HG03442 (cell line): ENCODE measurements around the gene BMP8B.

Source experiments
- ATAC-seq: cut with Tn5 transposase; IDR thresholded peaks from one replicate; pipeline ENCODE4 v1.9.1; 2021; ENCODE audit warnings: mild to moderate bottlenecking, moderate library complexity; ENCODE audit not compliant: unreplicated experiment

Gene BMP8B

GRCh38 chr1:39729030-39729429 is 59.6 kb downstream of the BMP8B start:
- no peak for ATAC-seq

DNA sequence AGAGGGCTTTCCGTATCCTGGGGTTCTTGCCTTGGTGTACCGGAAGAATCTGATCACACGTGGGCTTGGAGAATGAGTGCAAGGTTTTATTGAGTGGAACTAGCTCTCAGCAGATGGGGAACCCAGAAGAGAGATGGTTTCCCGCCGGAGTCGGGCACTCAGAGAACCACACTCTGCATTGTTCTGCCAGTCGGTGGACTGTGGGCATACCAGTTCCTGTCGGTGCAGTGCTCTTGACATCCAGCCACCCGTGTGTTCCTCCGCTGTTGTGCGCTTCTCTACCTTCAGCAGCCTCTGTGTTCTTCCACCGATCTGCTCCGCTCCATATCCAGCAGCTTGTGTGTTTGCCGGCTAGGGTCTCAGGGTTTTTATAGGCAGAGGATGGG is 60.7 kb downstream of the BMP8B start:
- ATAC-seq, result no peak

GRCh38 chr1:39727221-39727931 is 61.3 kb downstream of the BMP8B start:
- ATAC-seq, result no peak

DNA sequence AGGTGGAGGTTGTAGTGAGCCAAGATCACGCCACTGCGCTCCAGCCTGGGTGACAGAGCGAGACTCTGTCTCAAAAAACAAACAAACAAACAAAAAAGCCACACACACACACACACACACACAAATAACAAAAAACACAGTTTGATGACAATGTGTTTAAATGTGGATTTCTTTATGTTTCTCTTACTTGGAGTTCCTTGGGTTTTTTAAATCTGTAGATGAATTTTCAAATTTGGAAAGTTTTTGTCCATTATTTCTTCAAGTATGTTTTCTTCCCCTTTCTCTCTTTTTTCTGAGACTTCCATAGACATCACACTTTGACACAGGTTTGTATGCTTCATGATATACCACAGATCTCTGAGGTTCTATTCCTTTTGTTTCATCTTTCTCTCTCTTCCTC is 62.1 kb downstream of the BMP8B start:
- ATAC-seq, result no peak

DNA sequence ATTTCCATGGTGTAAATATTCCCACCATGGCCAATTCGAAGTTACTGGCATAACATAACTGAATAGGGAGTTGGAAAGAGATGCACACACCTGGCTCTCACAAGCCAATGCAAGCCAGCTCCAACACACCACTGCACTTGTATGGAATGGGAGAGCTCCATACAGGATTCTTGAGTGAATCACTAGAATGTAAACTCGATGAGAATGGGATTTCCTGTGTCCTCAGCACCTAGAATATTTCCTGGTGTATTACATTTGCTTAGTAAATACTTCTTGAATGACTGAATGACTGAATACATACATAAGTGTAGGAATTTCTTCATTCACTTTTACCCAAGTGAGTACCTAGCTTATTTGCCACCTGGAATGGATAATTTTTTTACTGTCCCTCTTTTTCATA is 66.2 kb downstream of the BMP8B start:
- ATAC-seq, result no peak

- ATAC-seq, result no peak
Observed at GRCh38 chr1:39721664-39722063, 67.0 kb downstream of the BMP8B start.

DNA sequence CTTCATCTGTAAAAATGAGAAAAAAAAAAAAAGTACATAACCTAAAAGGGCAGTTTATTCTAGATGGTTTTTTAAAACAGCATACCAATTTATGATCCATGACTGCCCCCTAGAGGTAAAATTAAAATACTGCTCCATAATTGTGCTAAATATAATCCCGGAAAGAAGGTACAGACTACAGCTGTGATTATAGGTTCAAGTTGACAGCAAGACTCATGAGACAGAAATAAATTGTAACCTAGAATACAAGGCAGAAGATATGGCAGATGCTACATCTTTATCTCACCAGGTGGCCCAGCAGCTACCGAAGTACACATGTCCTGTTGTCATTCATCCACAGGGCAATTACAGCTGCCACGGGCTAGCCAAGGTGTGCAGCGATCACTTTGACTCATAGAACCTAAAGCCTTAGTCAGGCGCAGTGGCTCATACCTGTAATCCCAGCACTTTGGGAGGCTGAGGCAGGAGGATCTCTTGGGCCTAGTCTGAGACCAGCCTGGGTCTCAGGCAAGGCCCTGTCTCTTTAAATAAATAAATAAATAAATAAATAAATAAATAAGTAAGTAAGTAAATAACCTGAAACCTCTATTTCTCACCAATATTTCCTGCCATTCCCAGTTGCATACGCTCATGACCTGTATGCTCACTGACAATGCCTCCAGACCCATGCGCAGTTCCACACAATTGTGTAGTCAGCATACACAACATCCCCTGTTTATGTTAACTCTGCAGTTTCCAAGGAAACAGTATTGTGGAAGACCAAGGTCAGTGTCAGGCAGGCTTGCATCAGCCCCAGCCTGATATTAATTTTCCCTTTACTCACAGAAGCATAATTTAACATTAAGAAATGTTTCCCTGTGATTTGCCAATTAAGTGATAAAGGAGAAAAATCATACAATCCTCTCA is 68.3 kb downstream of the BMP8B start:
- ATAC-seq, result no peak

- no peak for ATAC-seq
Observed at GRCh38 chr1:39717809-39718208, 70.9 kb downstream of the BMP8B start.

DNA sequence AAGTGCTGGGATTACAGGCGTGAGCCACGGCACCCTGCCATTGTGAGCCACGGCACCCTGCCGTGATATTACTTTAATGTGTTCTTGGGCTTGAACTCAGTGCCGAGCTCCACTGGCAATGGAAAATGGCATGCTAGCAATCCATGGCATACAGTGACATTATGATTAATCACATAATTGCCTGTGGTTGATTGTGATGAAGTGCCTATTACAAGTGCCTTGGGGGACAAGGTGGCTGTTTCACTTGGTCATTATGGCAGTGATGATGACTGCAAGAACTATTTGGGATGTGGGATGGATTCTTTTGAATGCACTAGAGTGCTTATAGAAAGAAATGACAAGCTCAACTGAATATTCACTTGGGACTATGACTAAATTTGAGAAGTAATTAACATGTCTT is 75.1 kb downstream of the BMP8B start:
- no peak for ATAC-seq

- ATAC-seq, result no peak
Observed at GRCh38 chr1:39711966-39712340, 76.7 kb downstream of the BMP8B start.

DNA sequence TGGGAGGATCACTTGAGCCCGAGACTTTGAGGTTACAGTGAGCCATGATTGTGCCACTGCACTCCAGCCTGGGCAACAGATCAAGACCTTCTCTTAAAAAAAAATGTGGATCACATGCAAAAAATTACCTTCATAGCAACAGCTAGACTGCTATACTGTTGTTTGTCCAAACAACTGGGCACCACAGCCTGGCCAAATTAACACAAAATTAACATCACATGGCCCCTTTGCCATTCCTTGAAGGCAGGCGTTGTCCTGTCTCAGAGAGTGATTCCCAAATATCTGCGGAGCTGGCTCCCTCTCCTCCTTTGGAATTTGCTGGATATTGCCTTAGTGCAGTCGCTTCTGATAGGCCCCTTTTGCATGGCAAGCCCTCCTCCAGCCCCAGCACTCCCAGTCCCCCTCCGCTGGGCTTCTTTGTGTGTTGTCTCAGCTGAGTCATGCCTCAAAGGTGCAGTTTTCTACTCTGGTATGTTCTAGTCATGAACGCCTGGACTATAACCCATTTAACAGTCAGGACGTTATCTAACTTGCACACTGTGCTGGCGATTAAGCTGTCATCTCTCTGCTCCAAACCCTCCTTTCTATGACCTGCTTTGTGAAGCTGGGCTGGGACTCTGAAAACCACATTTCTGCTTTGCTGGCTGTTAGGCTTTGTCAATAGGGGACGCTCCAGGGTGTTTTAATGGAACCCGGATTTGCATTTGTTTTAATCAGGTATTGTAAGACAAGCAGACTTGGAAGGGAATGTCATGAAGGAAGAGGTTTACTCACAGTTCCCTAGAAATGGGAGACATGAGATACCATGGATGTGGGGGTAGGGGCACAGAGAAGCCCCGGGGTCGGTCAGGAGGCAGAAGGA is 77.3 kb downstream of the BMP8B start:
- ATAC-seq, result no peak

- no peak for ATAC-seq
Observed at GRCh38 chr1:39707506-39707905, 81.2 kb downstream of the BMP8B start.
